Stomach (tissue), 9 donors: Measurements from ENCODE around the gene ADCY5. TPM values are rescaled to one million over a fixed set of nuclear protein-coding genes. Genes with fewer than 3 reads are reported as not detected.

Experiments
- DNase-seq, 2 donors: peaks; one replicate each; pipeline versions ENCODE4 v3.0.0 to v3.0.0-alpha.2; 2013 to 2019
- H3K27ac ChIP-seq, 5 donors: fragments of 200-600 bp in 4 of 5; sonication (generic) in 4 of 5; one replicate each; pipeline ENCODE4 v1.5.1; 2013 to 2019; ENCODE audit warnings: mild to moderate bottlenecking in 1 of 5, moderate library complexity in 1 of 5
- H3K27me3 ChIP-seq, 3 donors: fragments of 200-600 bp; sonication (generic); one replicate each; pipeline ENCODE4 v1.5.1; 2017 to 2019; ENCODE audit warnings: mixed run types in 1 of 3
- H3K36me3 ChIP-seq, 4 donors: fragments of 200-600 bp; sonication (generic); 1 replicate in 3 of 4; 2 replicates in 1 of 4; pipeline ENCODE4 v1.5.1; 2016 to 2019
- H3K4me1 ChIP-seq, 4 donors: fragments of 200-600 bp; sonication (generic); one replicate each; pipeline ENCODE4 v1.5.1; 2016 to 2019
- H3K4me3 ChIP-seq, 4 donors: fragments of 200-600 bp; sonication (generic) in 3 of 4; one replicate each; pipeline ENCODE4 v1.5.1; 2016 to 2019; ENCODE audit warnings: mild to moderate bottlenecking in 1 of 4
- H3K9me3 ChIP-seq, 4 donors: fragments of 200-600 bp; sonication (generic); one replicate each; pipeline ENCODE4 v1.5.1; 2016 to 2019
- CTCF ChIP-seq, 7 experiments: fragments of 450-650 bp in 4 of 7; fragments of 200-600 bp in 3 of 7; sonication (generic) in 3 of 7; IDR thresholded peaks; one replicate each; pipeline ENCODE4 v1.5.1; 2016 to 2019; ENCODE audit warnings: antibody characterized with exemption in 7 of 7, control low read depth in 2 of 7, mild to moderate bottlenecking in 1 of 7
- EP300 ChIP-seq: sonication (generic); formaldehyde crosslinking; IDR thresholded peaks from one replicate; pipeline ENCODE4 v1.6.1; 2017; ENCODE audit warnings: antibody characterized with exemption
- POLR2A ChIP-seq, 4 donors: fragments of 450-650 bp; IDR thresholded peaks; one replicate each; pipeline ENCODE4 v1.6.1; 2016; ENCODE audit warnings: antibody characterized with exemption in 4 of 4, control low read depth in 2 of 4, mild to moderate bottlenecking in 1 of 4, moderate library complexity in 1 of 4
- POLR2AphosphoS5 ChIP-seq, 3 donors: sonication (generic); formaldehyde crosslinking; IDR thresholded peaks; one replicate each; pipeline ENCODE4 v1.6.1; 2016; ENCODE audit warnings: antibody characterized with exemption in 3 of 3
- WGBS, 5 donors: extraction: QIAGEN DNeasy Blood & Tissue Kit in 3 of 5; methylation state at CpG; one replicate each; pipeline versions ENCODE4 v1.1.5 to v1.1.7; 2013 to 2018; 5-methylcytosine and 5-hydroxymethylcytosine counted together
- intact Hi-C: fragments of 100-400 bp; cut with DNase I; formaldehyde crosslinking; loops from one replicate; pipeline ENCODE4 v1.15.1; 2023; ENCODE audit warnings: low total_unique reads
- polyA plus RNA-seq, 3 donors: library from polyadenylated mRNA; stranded (reverse); fragments of 200-250 nt; gene quantifications; one replicate each; pipeline ENCODE4 v1.2.3, GENCODE V29; 2013
- total RNA-seq, 5 donors: library from RNA; depleted of rRNA; stranded (reverse); fragments of >200 nt; gene quantifications; one replicate each; pipeline versions ENCODE4 v1.1.0 to v1.2.3, GENCODE V29; 2014 to 2016
- donor health status: healthy with polysubstance abuse.
- donor health status: Bipolar disorder and iron deficiency.
- donor health status: healthy.

Gene ADCY5
- total and polyA plus RNA-seq, 8 donors, result 1.8 to 79.9 (median 16.3) TPM

- intact Hi-C loops, result no loop called here
- peak in 1 of 2 donors; percentile 71 for DNase-seq
Observed at GRCh38 chr3:123412811-123413604, 35.9 kb downstream of the ADCY5 start.

GRCh38 chr3:123412076-123412475, 36.8 kb downstream of the ADCY5 start:
- TF ChIP-seq POLR2AphosphoS5 (IDR thresholded peaks at IDR 0.05), result no peak
- Histone ChIP-seq H3K4me3 (peak overlapping the region in 2 of 4 donors; percentile 10 to 12), H3K4me1 (peaks cover 8 to 73% (median 48%) of the 10 kb centered on the region in 4 donors), H3K36me3 (no peaks in the 10 kb centered on the region), H3K27ac (peak overlapping the region; percentile 54 to 89 (median 79)), H3K27me3 (no peaks in the 10 kb centered on the region), H3K9me3 (no peaks in the 10 kb centered on the region)
- DNase-seq, result no peak
- 52 to 84% (median 75%) methylated on average over 9 of the region's 9 CpGs for WGBS, 5 donors
- intact Hi-C loops, result no loop called here

More at GRCh38 chr3:123412811-123413604, 35.9 kb downstream of the ADCY5 start:
- 54 to 81% (median 69%) methylated on average over 14 to 21 of the region's 21 CpGs for WGBS, 5 donors
- Histone ChIP-seq H3K27me3 (no peaks in the 10 kb centered on the region), H3K36me3 (no peaks in the 10 kb centered on the region), H3K4me1 (peaks cover 8 to 80% (median 51%) of the 10 kb centered on the region in 4 donors), H3K9me3 (no peaks in the 10 kb centered on the region), H3K27ac (peak overlapping the region; percentile 9 to 89 (median 79)), H3K4me3 (peak overlapping the region in 3 of 4 donors; percentile 10 to 19 (median 17))
- TF ChIP-seq CTCF (IDR thresholded peaks at IDR 0.05) (no peak), EP300 (peak; percentile 81), POLR2A (IDR thresholded peaks at IDR 0.05) (no peak), POLR2AphosphoS5 (IDR thresholded peaks at IDR 0.05) (peak; percentile 37 to 86 (median 52))

GRCh38 chr3:123411340-123412040, 37.4 kb downstream of the ADCY5 start:
- H3K27me3 ChIP-seq, result no peaks in the 10 kb centered on the region
- H3K36me3 ChIP-seq, result no peaks in the 10 kb centered on the region
- DNase-seq, result no peak
- 70 to 75% (median 72%) methylated on average over 4 to 9 of the region's 9 CpGs for WGBS, 5 donors
- H3K4me3 ChIP-seq, result no peak overlapping the region
- H3K9me3 ChIP-seq, result no peaks in the 10 kb centered on the region
- H3K27ac ChIP-seq, result peak overlapping the region; percentile 14 to 89 (median 79)
- peaks cover 8 to 68% (median 46%) of the 10 kb centered on the region in 4 donors for H3K4me1 ChIP-seq
- intact Hi-C loops, result no loop called here
- no peak for TF ChIP-seq CTCF (IDR thresholded peaks at IDR 0.05)
- no peak for TF ChIP-seq POLR2AphosphoS5 (IDR thresholded peaks at IDR 0.05)
- no peak for TF ChIP-seq EP300
- TF ChIP-seq POLR2A (IDR thresholded peaks at IDR 0.05), result no peak

GRCh38 chr3:123410149-123410515, 38.8 kb downstream of the ADCY5 start:
- WGBS, 5 donors, result 52 to 75% (median 63%) methylated on average over 1 of the region's 1 CpG
- DNase-seq, result no peak
- Histone ChIP-seq H3K4me1 (peaks cover 10 to 67% (median 46%) of the 10 kb centered on the region in 4 donors), H3K4me3 (no peak overlapping the region), H3K27me3 (no peaks in the 10 kb centered on the region), H3K36me3 (no peaks in the 10 kb centered on the region), H3K9me3 (no peaks in the 10 kb centered on the region), H3K27ac (peak overlapping the region in 4 of 5 donors; percentile 38 to 89 (median 82))
- TF ChIP-seq CTCF (IDR thresholded peaks at IDR 0.05) (no peak), POLR2A (IDR thresholded peaks at IDR 0.05) (no peak), POLR2AphosphoS5 (IDR thresholded peaks at IDR 0.05) (no peak), EP300 (no peak)
- intact Hi-C loops, result no loop called here
